ENCODE measurements around the gene ETNK2. TPM values are rescaled to one million over a fixed set of nuclear protein-coding genes. Genes with fewer than 3 reads are reported as not detected.
A peak's percentile ranks its signal among the peaks of the same experiment; 100 is the strongest.

The ETNK2 gene
- total and polyA plus RNA-seq, 2 experiments from 2014 or later: 51.1 to 71.9 TPM

DNA sequence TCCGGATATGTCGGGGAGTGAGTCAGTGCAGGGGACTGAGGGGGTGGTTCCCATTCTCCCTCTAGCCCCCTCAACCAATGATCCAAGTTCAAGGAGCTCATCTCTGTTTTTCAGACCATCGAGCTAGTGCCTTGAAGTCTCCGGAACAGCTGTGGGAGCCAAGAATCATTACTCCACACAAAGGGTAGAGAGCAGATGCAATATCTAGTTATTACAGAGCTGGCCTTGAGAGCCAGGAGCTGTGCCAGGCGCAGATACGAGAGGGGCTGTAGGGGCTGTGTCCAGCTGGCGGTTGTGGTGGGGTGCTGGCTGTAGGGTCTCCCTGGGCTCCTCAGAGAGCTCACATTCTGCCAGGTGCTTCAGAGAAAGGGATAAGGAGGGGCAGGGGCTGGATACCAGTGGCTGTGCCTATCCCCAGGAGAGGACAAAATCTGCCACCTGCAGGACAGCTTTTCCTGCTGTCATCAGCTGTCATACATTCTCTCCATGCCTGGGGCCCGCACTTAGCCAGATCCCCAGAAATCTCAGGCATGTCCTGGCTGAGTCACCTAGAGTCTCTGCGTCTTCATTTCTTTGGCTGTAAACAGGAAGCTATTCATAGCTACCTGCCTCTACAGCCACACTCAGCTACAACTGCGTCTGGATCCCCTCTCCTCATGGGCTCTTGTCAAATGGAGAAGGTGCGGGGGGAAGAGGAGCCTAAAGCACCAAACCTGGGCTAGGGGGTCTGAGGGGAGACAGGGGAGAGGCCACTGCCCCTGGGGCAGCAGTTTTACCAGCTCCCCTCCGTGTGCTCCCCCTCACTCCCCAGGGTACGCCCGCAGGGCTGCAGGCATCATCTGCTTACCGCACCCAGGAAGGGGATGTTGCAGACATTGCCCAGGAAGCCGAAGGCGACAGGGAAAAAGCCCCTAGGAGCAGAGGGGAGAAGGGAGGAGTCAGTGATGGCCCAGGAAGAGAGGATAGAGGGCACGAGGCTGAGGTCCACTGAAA lies 46.8 kb upstream of the ETNK2 start:
- Histone ChIP-seq H3K27me3 (no peaks in the 10 kb centered on the region), H3K27ac (peak overlapping the region; percentile 84)
- 62% methylated on average over 18 of the region's 18 CpGs for WGBS (ENCODE audit: low lambda C conversion rate, missing lambda C conversion rate)

DNA sequence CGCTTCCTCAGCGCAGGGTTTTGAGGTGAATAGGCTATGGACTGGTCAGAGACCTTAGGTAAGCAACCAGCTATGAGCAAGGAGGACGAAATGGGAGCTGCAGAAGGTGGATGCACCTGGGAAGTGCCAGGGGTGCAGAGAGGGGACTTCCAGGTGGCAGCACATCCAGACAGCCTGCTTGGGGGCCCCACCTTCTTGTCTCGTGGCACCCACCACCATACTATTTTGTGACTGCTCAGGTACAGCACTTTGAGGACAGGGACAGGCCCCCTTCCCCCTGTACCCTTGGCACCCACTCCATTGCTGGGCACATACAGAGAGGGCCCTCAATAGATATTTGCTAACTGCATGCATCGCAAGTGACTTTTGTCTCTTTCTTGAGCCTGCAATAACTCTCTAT lies 45.2 kb upstream of the ETNK2 start:
- no peak for TF ChIP-seq EZH2 (IDR thresholded peaks at IDR 0.05; ENCODE audit: borderline replicate concordance)
- TF ChIP-seq EZH2phosphoT487 (IDR thresholded peaks at IDR 0.05; ENCODE audit: low read depth, severe bottlenecking, unreplicated experiment): no peak
- TF ChIP-seq CTCF (IDR thresholded peaks at IDR 0.05; ENCODE audit: poor library complexity): no peak
- H3K4me1 ChIP-seq (ENCODE audit: insufficient read depth): peaks cover 12% of the 10 kb centered on the region
- 94% methylated on average over 5 of the region's 5 CpGs for WGBS (ENCODE audit: low lambda C conversion rate, missing lambda C conversion rate)

More for the DNA sequence above, 46.8 kb upstream of the ETNK2 start:
- Histone ChIP-seq H3K36me3 (replicated peaks; ENCODE audit: insufficient read depth, low read depth) (no peaks in the 10 kb centered on the region), H3K4me1 (ENCODE audit: insufficient read depth) (peaks cover 12% of the 10 kb centered on the region), H3K9me2 (replicated peaks; ENCODE audit: insufficient read depth) (no peaks in the 10 kb centered on the region), H2AFZ (no peak overlapping the region), H3K9me3 (ENCODE audit: low read depth) (no peaks in the 10 kb centered on the region), H3K79me2 (no peaks in the 10 kb centered on the region), H3K4me2 (no peak overlapping the region), H3K4me3 (no peak overlapping the region), H4K20me1 (ENCODE audit: insufficient read depth, poor library complexity, severe bottlenecking) (no peaks in the 10 kb centered on the region)
- peak; percentile 33 for TF ChIP-seq CTCF (IDR thresholded peaks at IDR 0.05; ENCODE audit: poor library complexity)
- no peak for TF ChIP-seq EZH2phosphoT487 (IDR thresholded peaks at IDR 0.05; ENCODE audit: low read depth, severe bottlenecking, unreplicated experiment)
- TF ChIP-seq EZH2 (IDR thresholded peaks at IDR 0.05; ENCODE audit: borderline replicate concordance): no peak
- peak; percentile 78 for DNase-seq (ENCODE audit: low spot score)

DNA sequence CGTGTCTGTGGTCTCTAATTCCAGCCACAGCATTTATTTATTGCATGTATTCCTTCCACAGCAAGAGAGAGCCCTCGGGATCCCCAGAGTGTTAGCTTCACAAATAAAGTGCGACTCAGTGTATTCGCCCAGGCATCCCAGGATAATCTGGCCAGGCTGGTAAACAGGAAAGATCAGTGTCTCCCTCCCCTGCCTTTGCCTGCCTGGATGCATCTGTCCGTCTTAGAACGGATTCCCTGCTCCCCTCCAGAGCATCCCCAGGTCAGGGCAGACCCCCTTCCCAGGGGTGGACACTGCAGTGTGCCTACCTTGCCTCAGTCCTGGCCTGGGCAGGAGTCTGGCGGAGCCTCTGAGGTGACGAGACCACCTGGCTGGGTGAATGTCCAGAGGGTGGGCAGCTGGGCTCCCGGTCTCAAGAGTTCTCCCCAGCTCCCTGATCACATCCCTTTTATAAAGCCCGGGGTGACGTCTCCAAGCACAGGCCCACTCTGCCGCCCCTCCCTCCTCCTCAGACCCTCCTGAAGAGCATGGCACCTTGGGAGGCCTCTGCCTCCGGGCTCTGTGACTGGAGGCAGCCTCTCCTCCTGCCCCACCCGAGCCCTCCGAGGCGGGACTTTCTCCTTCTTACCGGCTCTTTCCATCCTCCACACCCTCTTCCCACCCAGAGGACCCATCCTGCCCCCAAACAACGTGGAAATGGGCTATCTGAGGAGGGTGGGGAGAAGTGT lies 44.4 kb upstream of the ETNK2 start, which contains the start of gene KISS1:
Gene KISS1 (minus strand): TSS at position 424 of the 728 bp plus-strand sequence. CDS start 3,615 bp downstream, outside the sequence.
- Histone ChIP-seq H2AFZ (no peak within 1 kb of the TSS), H3K4me1 (ENCODE audit: insufficient read depth) (peaks cover 13% of the 10 kb centered on the region), H4K20me1 (ENCODE audit: insufficient read depth, poor library complexity, severe bottlenecking) (no peaks in the 10 kb centered on the region), H3K4me2 (no peak within 1 kb of the TSS), H3K36me3 (replicated peaks; ENCODE audit: insufficient read depth, low read depth) (no peaks in the 10 kb centered on the region), H3K9me2 (replicated peaks; ENCODE audit: insufficient read depth) (no peaks in the 10 kb centered on the region), H3K4me3 (no peak within 1 kb of the TSS), H3K9me3 (ENCODE audit: low read depth) (no peaks in the 10 kb centered on the region), H3K79me2 (no peaks in the 10 kb centered on the region), H3K27ac (no peak within 1 kb of the TSS), H3K27me3 (no peaks in the 10 kb centered on the region)
- 58% methylated on average over 18 of the region's 18 CpGs for WGBS (ENCODE audit: low lambda C conversion rate, missing lambda C conversion rate)
- no peak for TF ChIP-seq EZH2 (IDR thresholded peaks at IDR 0.05; ENCODE audit: borderline replicate concordance)
- TF ChIP-seq EZH2phosphoT487 (IDR thresholded peaks at IDR 0.05; ENCODE audit: low read depth, severe bottlenecking, unreplicated experiment): no peak
- TF ChIP-seq CTCF (IDR thresholded peaks at IDR 0.05; ENCODE audit: poor library complexity): no peak
- no peak for DNase-seq (ENCODE audit: low spot score)

More for the DNA sequence above, 45.2 kb upstream of the ETNK2 start:
- no peak overlapping the region for H3K27ac ChIP-seq
- H2AFZ ChIP-seq: no peak overlapping the region
- H3K27me3 ChIP-seq: no peaks in the 10 kb centered on the region
- H3K9me2 ChIP-seq (replicated peaks; ENCODE audit: insufficient read depth): no peaks in the 10 kb centered on the region
- H3K4me2 ChIP-seq: no peak overlapping the region
- H3K36me3 ChIP-seq (replicated peaks; ENCODE audit: insufficient read depth, low read depth): no peaks in the 10 kb centered on the region
- H4K20me1 ChIP-seq (ENCODE audit: insufficient read depth, poor library complexity, severe bottlenecking): no peaks in the 10 kb centered on the region
- no peak overlapping the region for H3K4me3 ChIP-seq
- no peaks in the 10 kb centered on the region for H3K79me2 ChIP-seq
- H3K9me3 ChIP-seq (ENCODE audit: low read depth): no peaks in the 10 kb centered on the region
- DNase-seq (ENCODE audit: low spot score): no peak
